Hypothalamus (tissue), 51 donors: Measurements from ENCODE around the gene MADCAM1.

ENCODE experiments used
- DNase-seq, 51 donors: peaks; one replicate each; lab custom pipeline; 2025; lab: John Stamatoyannopoulos, UW

The MADCAM1 gene

DNA sequence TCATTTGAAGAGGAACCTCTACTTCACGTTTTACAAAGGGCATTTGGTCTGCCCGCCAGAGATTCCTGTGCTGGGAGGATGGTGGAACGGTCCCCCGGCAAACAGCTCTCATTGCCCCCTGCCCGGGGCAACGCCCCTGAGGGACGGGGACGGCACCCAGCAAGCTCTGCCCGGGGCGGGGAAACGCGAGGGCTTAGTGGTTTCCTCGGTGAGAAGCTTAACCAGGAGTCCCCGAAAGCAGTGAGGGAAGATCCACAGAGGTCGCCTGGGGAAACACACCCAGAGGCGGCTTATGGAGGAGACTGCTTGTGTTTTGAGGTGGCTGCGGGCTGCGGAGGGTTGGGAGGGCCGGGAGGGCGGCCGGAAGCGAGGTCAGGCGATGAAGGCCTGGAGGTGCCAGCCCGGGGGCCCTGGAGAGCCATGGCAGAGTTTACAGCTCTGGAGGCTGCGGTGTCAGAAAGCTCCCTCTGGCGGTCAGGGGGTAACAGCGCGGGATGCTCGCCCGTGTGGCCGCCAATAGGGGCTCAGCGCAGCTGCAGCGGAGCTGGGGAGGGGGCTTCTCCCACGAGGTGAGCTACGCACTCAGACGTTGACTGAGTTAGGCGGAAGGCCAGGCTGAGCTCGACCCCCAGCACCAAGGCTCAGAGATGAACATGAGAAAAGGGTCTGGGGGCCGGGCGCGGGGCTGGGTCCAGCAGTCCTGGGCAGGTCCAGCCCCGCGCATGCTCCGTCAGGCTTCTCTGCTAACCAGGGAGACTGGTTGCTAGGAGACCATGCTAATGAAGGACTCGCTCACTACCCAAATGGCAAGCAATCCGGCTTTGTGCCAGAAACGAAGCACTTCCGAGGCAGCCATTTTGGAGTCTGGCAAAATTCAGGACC lies 10.4 kb downstream of the MADCAM1 start:
- DNase-seq: peak; percentile 91 to 100 (median 98)

DNA sequence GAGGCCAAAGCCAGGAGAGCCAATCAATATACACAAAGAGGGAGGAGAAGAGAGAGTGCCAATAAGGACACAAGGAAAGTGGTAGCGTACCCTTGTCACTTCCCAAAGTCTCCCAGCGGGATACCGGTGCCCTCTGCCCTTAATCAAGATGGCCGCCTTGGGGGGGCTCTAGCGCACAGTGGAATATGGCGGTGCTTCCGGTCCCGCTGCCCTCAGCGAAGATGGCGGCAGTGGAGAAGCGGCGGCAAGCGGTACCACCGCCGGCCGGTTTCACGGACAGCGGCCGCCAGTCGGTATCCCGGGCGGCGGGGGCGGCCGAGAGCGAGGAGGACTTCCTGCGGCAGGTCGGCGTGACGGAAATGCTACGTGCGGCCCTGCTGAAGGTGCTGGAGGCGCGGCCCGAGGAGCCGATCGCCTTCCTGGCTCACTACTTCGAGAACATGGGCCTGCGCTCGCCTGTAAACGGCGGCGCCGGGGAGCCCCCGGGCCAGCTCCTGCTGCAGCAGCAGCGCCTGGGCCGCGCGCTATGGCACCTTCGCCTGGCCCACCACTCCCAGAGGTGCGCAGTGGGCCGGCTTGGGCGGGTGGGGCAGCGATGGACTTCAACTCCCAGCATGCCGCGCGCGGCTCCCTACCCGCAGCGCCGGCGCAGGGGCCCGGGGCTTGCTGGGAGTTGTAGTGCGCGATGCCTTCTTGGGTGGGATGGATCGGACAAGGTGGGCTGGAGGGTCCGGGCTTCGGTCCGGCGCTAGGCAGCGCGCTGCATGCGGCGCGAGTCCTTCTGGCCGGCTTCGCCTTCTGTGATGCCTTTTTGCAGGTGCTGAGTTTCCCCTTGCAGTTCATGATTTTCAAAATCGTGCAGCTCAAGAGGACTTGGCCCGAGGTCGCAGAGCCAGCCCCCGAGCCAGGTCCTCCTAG lies 11.3 kb downstream of the MADCAM1 start, which contains the start of gene TPGS1:
Gene TPGS1 (plus strand): TSS at position 212 of the 918 bp plus-strand sequence. CDS start 10 bp downstream, at position 222.
- DNase-seq: peak; percentile 43 to 100 (median 83)

DNA sequence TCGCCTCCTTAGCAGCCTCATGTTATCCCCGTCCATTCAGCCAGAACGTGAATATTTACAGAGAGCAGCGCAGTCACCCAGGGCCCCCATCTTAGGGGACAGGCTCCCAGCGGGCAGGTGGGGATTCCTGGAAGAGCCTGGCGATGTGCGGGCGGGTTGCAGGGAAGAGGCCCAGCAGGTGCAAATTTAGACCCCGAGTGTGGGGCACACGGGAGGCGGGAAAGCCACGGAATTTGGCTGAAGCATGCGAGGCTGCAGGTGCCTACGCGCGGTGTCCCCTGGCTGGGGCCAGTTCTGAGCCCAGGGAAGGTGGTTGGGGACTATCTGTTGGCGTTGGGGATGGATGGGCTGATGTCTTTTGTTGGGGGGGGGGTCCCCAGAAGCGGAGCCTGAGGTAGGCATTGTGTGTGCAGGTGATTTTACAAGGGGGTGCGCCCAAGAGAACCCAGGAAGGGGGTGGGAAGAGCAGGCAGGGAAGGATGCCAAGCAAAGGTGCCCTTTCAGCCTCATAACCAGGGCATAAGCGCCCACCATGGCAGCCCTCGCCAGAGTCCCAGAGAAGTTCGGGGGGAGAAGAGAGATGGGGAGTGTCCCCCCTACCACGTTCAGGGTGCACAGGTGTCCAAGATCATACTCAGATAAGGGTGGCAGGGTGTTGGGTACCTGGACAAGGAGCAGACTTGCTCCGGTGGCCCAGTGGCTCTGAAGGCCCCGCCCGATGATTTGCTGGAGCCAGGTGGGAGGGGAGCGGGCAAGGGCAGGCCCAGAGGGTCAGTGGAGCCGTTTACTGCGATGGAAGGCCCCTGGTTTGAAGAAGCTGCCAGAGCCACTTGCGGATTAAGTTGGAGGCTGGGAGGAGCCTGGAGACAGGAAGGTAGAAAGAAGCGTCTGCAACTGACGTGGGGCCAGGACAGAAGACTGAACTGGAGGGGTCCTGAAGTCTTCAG lies 12.2 kb downstream of the MADCAM1 start:
- DNase-seq: no peak

GRCh38 chr19:510606-511100 lies 14.4 kb downstream of the MADCAM1 start:
- DNase-seq: peak in 38 of 51 donors; percentile 8 to 78 (median 44)

DNA sequence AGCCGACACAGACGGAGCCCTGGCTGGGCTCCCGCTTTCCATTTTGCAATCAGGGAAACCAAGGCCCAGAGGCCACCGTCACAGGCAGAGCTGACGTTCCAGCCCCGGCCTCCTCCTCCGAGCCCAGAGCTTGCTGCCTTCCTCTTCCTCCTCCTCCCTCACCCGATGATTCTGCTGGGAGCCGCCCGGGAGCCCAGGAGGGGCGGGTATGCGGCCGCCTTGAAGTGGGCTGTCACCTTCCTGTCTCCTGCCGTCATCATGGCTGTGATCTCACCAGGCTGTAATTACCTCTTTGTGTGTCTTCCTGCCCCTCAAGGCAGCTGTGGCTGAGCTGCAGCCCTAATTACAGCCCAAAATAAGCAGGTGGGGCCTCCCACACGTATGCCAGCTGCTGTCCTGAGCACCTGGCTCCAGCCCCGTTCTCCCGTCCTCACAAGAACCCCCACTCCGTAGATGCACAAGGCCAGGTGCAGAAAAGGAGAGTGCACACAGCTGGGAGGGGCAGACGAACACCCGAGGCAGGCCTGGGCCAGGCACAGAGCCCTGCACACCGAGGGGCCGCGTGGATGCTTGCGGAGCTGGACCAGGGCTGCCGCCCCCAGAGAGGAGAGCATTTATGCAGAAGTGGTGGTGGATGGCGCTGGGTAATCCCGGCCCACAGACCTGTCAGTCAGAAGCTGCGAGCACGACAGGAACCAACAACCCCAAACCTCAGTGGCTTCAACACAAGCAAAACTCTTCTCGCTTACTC lies 15.0 kb downstream of the MADCAM1 start:
- peak in 3 of 51 donors; percentile 37 to 77 (median 41) for DNase-seq

DNA sequence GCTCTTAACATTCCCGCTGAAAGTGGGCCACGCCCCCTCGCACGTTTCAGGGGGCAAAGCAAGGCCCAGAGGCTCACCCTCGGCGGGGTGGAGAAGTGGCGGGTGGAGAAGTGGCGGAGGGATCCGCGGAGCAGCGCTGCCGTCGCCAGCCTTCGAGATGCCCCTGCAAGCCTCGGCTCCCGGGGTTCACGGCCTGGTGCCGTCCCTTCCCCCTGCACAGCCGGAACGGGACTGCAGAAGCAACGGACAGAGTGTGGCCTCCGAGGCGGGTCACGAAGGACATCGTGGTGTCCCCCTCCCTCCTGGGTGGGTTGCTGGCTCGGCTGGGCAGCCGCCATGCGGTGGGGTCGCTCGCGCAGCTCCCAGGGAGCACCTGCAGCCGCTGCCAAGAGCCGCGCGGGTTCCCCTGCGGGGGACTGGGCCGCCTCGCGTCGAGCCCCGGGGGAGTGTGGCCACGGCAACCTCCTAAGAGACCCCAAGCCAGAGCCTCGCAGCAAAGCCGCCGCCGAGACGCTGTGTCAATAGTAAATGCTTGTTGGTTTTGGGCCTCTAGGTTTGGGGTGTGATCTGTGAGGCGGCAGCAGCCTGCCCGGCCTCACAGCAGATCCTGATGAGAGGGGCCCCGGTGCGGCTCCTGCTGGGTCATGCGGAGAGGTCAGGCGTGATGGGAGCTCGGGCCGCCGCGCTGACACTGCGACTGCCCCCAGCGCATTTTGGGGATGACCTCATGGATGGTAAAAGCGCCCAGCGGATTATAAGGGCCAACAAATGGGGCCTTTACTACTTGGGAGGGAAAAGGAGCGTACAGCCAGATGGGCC lies 16.5 kb downstream of the MADCAM1 start:
- DNase-seq: no peak

GRCh38 chr19:513368-514165 lies 17.3 kb downstream of the MADCAM1 start:
- no peak for DNase-seq

- no peak for DNase-seq
Measured at GRCh38 chr19:514166-514663, 17.9 kb downstream of the MADCAM1 start.

DNA sequence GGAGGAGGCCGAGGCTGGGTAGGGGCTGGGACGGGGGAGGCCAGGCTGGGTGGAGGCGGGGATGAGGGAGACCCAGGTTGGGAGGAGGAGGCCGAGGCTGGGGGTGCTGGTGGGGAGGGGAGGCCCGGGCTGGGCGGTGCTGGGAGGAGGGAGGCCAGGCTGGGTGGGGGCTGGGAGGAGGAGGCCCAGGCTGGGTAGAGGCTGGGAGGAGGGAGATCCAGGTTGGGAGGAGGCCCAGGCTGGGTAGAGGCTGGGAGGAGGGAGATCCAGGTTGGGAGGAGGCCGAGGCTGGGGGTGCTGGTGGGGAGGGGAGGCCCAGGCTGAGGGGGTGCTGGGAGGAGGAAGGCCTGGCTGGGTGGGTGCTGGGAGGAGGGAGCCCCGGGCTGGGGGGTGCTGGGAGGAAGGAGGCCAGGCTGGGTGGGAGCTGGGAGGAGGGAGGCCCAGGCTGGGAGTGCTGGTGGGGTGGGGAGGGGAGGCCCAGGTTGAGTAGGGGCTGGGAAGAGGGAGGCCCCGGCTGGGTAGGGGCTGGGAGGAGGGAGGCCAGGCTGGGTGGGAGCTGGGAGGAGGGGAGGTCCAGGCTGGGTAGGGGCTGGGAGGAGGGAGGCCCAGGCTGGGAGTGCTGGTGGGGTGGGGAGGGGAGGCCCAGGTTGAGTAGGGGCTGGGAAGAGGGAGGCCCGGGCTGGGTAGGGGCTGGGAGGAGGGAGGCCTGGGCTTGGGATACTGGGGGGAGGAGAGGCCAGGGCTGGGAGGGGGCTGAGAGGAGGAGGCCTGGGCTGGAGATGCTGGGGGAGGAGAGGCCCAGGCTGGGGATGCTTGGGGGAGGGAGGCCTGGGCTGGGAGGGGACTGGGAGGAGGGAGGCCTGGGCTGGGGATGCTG lies 21.7 kb downstream of the MADCAM1 start:
- DNase-seq: no peak

DNA sequence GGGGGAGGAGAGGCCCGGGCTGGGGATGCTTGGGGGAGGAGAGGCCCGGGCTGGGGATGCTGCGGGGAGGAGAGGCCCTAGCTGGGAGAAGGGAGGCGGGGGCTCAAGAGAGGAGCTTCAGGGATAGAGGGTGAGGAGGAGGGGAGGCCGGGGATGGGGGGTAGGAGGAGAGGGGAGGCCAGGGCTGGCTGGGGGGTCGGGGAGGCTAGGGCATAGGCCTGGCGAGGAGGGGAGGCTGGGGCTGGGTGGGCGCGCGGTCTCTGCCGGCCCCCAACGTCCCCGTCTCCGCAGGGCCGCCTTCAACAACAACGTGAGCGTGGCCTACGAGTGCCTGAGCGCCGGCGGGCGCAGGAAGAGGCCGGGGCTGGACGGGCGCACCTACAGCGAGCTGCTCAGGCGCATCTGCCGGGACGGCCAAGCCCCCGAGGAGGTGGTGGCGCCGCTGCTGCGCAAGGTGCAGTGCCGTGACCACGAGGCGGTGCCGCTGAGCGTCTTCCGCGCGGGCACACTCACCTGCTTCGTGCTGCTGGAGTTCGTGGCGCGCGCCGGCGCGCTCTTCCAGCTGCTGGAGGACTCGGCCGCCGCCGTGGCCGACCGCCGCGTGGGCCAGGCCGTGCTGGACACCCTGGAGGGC lies 22.4 kb downstream of the MADCAM1 start:
- DNase-seq: no peak

- no peak for DNase-seq
Measured at GRCh38 chr19:519449-519865, 23.2 kb downstream of the MADCAM1 start.

- DNase-seq: no peak
Measured at GRCh38 chr19:522726-523125, 26.4 kb downstream of the MADCAM1 start.

DNA sequence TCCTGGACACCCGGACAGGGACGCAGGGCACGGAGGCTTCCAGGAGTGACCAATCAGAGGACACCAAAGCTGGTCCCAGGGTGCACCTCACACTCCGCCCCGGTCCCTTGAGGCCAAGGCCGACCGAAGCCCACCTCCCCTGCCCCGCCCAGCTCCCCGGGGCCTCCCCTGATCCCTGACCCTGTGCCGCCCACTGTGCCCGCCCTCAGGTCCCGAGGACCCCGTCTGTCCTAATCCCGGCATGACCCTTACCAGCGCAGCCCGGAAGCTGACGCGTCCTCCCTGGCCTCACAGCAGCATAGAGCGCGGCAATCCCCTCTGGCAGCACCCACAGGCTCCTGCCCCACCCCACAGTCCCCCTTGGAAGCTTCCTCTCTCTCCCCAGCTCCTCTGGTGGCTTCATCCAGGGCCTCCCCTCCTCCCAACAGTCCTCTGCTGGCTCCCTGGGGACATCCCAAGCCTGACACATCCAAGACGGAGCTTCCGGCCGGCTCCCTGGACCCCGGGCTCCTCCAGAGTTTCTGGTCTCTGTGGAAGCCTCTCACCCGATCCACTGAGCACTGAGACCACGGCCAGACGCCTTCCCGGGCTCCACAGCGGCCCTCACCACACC lies 27.9 kb downstream of the MADCAM1 start:
- DNase-seq: no peak

DNA sequence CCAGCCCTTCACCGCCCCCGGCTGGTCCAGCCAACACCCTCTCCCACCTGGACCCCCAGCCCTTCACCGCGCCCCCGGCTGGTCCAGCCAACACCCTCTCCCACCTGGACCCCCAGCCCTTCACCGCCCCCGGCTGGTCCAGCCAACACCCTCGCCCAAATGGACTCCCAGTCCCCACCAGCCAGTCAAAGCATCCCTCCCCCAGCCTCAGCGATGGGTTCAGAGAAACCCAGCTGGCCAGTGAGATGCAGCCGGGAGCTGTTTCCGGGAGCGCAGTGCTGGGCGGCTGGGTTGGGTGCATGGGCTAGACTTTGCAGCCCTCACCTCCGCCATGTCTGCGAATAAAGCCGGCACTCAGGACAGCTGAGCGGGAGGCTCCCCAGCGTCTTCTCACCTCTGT lies 28.7 kb downstream of the MADCAM1 start:
- peak in 1 of 51 donors; percentile 28 for DNase-seq

GRCh38 chr19:525857-526419 lies 29.7 kb downstream of the MADCAM1 start:
- no peak for DNase-seq
